ENCODE measurements around the gene FER. TPM values are rescaled to one million over a fixed set of nuclear protein-coding genes. Genes with fewer than 3 reads are reported as not detected.

Gene FER
- total and polyA plus RNA-seq, 12 donors = 1.4 to 21.9 (median 14.9) TPM

- no peak overlapping the region for H3K4me3 ChIP-seq
- peaks cover 0 to 18% (median 6%) of the 10 kb centered on the region in 9 donors for H3K4me1 ChIP-seq
- H3K36me3 ChIP-seq = no peaks in the 10 kb centered on the region
- no peaks in the 10 kb centered on the region for H3K27me3 ChIP-seq
- H3K9me3 ChIP-seq = no peaks in the 10 kb centered on the region
- ATAC-seq (no peak), DNase-seq (no peak)
- TF ChIP-seq CTCF (IDR thresholded peaks at IDR 0.05) = no peak
- WGBS, 2 donors = 85% methylated on average over 3 of the region's 3 CpGs
- intact Hi-C loops (cut with DNase I) = loop anchor here in 1 of 10 donors (10.0 kb wide), 1 partner anchor 69 kb away; no protein-coding TSS in a partner anchor
- H3K27ac ChIP-seq = no peak overlapping the region
These were observed 5.6 kb downstream of the FER start for GRCh38 chr5:108753331-108753730.

GRCh38 chr5:108753877-108754276, 6.2 kb downstream of the FER start:
- ATAC-seq (no peak), DNase-seq (no peak)
- no peaks in the 10 kb centered on the region for H3K27me3 ChIP-seq
- no peak overlapping the region for H3K27ac ChIP-seq
- no peak for TF ChIP-seq CTCF (IDR thresholded peaks at IDR 0.05)
- WGBS, 2 donors = 91 to 92% methylated on average over 6 of the region's 6 CpGs
- no peak overlapping the region for H3K4me3 ChIP-seq
- peaks cover 0 to 18% (median 6%) of the 10 kb centered on the region in 9 donors for H3K4me1 ChIP-seq
- no peaks in the 10 kb centered on the region for H3K9me3 ChIP-seq
- intact Hi-C loops (cut with DNase I) = loop anchor here in 1 of 10 donors (10.0 kb wide), 1 partner anchor 69 kb away; no protein-coding TSS in a partner anchor
- no peaks in the 10 kb centered on the region for H3K36me3 ChIP-seq

DNA sequence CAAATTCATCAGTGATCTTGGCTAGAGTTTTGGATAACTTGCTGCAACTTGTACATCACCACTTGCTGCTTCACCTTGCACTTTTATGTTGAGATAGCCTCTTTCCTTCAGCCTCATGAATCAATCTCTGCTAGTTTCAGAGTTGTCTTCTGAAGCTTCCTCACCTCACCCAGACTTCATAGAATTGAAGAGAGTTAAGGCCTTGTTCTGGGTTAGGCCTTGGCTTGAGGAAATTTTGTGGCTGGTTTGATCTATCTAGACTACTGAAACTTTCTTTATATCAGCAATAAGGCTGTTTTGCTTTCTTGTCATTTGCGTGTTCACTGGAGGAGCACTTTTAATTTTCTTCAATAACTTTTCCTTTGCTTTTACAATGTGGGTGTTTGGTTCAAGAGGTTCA, 12.8 kb downstream of the FER start:
- DNase-seq (no peak), ATAC-seq (no peak)
- Histone ChIP-seq H3K36me3 (peaks cover 0 to 7% (median 0%) of the 10 kb centered on the region in 9 donors), H3K9me3 (peaks cover 0 to 13% (median 7%) of the 10 kb centered on the region in 11 donors), H3K27me3 (no peaks in the 10 kb centered on the region), H3K27ac (no peak overlapping the region), H3K4me3 (no peak overlapping the region), H3K4me1 (peaks cover 0 to 20% (median 0%) of the 10 kb centered on the region in 9 donors)
- intact Hi-C loops (cut with DNase I) = no loop called here
- no peak for TF ChIP-seq CTCF (IDR thresholded peaks at IDR 0.05)
- 98 to 100% methylated on average over 1 of the region's 1 CpG for WGBS, 2 donors

- peaks cover 0 to 13% (median 7%) of the 10 kb centered on the region in 11 donors for H3K9me3 ChIP-seq
- ATAC-seq = no peak
- H3K4me1 ChIP-seq = peaks cover 0 to 27% (median 0%) of the 10 kb centered on the region in 9 donors
- no peak overlapping the region for H3K27ac ChIP-seq
- DNase-seq = no peak
- TF ChIP-seq CTCF (IDR thresholded peaks at IDR 0.05) = no peak
- WGBS, 2 donors = 46 to 48% methylated on average over 3 of the region's 3 CpGs
- H3K36me3 ChIP-seq = peaks cover 0 to 7% (median 0%) of the 10 kb centered on the region in 9 donors
- intact Hi-C loops (cut with DNase I) = no loop called here
- no peak overlapping the region for H3K4me3 ChIP-seq
- H3K27me3 ChIP-seq = no peaks in the 10 kb centered on the region
These were observed 15.0 kb downstream of the FER start for GRCh38 chr5:108762660-108763059.

Measured in heart right ventricle (tissue), 16 donors.